ENCODE data around the gene PAQR4. TPM values are rescaled to one million over a fixed set of nuclear protein-coding genes. Genes with fewer than 3 reads are reported as not detected.
"Not testable (repeated sequence)": the region's sequence is repeated elsewhere in the genome, so short reads cannot be mapped to it uniquely, and the experiment has no call there.

PAQR4 gene
- total RNA-seq, 2 donors from 2014 or later, result 30.5 to 32.0 TPM

DNA sequence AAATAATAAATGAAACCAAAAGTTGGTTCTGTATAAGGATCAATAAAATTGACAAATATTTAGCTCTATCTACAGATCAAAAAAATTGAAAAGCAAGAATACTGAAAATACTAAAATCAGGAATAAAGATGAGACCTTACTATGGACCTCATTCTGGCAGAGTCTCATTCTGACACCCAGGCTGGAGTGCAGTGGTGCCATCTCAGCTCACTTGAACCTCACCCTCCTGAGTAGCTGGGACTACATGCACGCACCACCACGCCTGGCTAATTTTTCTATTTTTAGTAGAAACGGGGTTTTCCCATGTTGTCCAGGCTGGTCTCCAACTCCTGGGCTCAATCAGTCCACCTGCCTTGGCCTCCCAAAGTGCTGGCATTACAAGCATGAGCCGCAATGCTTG is 27.1 kb upstream of the PAQR4 start:
- Mint-ChIP-seq H3K36me3 (ENCODE audit: low read depth) (peaks cover 53% of the 10 kb centered on the region), H3K27ac (no peak overlapping the region), H3K4me1 (no peaks in the 10 kb centered on the region), H3K4me3 (no peak overlapping the region), H3K9me3 (peaks cover 7% of the 10 kb centered on the region), H3K27me3 (ENCODE audit: insufficient read depth) (no peaks in the 10 kb centered on the region)
- Histone ChIP-seq H3K36me3 (ENCODE audit: control insufficient read depth, insufficient read depth, low read length) (peaks cover 36% of the 10 kb centered on the region), H3K4me3 (ENCODE audit: low read length) (no peak overlapping the region), H3K27ac (ENCODE audit: low read depth, low read length) (no peak overlapping the region), H3K9me3 (ENCODE audit: control insufficient read depth, low read length) (no peaks in the 10 kb centered on the region), H3K9ac (ENCODE audit: extremely low read depth, low read length, poor library complexity, severe bottlenecking) (no peak overlapping the region), H3K4me1 (ENCODE audit: control insufficient read depth, insufficient read depth, low read length) (no peaks in the 10 kb centered on the region), H3K27me3 (ENCODE audit: control insufficient read depth, insufficient read depth, low read length, poor library complexity, severe bottlenecking) (no peaks in the 10 kb centered on the region)
- 94 to 96% methylated on average over 4 of the region's 4 CpGs for WGBS, 2 experiments (ENCODE audit: insufficient coverage in 1 of 2, insufficient read length in 1 of 2)
- TF ChIP-seq, protein P1, sequence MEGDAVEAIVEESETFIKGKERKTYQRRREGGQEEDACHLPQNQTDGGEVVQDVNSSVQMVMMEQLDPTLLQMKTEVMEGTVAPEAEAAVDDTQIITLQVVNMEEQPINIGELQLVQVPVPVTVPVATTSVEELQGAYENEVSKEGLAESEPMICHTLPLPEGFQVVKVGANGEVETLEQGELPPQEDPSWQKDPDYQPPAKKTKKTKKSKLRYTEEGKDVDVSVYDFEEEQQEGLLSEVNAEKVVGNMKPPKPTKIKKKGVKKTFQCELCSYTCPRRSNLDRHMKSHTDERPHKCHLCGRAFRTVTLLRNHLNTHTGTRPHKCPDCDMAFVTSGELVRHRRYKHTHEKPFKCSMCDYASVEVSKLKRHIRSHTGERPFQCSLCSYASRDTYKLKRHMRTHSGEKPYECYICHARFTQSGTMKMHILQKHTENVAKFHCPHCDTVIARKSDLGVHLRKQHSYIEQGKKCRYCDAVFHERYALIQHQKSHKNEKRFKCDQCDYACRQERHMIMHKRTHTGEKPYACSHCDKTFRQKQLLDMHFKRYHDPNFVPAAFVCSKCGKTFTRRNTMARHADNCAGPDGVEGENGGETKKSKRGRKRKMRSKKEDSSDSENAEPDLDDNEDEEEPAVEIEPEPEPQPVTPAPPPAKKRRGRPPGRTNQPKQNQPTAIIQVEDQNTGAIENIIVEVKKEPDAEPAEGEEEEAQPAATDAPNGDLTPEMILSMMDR (conservative IDR thresholded peaks at IDR 0.05), result no peak
- no peak for DNase-seq

GRCh38 chr16:2943716-2944115 is 25.4 kb upstream of the PAQR4 start:
- H3K36me3 Mint-ChIP-seq (ENCODE audit: low read depth), result peaks cover 53% of the 10 kb centered on the region
- not testable (repeated sequence) for H3K4me1 ChIP-seq (ENCODE audit: control insufficient read depth, insufficient read depth, low read length); H3K27ac Mint-ChIP-seq; H3K9me3 Mint-ChIP-seq; H3K27me3 ChIP-seq (ENCODE audit: control insufficient read depth, insufficient read depth, low read length, poor library complexity, severe bottlenecking); H3K27me3 Mint-ChIP-seq (ENCODE audit: insufficient read depth); H3K9ac ChIP-seq (ENCODE audit: extremely low read depth, low read length, poor library complexity, severe bottlenecking); H3K4me3 Mint-ChIP-seq; DNase-seq; H3K4me1 Mint-ChIP-seq; H3K27ac ChIP-seq (ENCODE audit: low read depth, low read length); H3K4me3 ChIP-seq (ENCODE audit: low read length); H3K9me3 ChIP-seq (ENCODE audit: control insufficient read depth, low read length)
- H3K36me3 ChIP-seq (ENCODE audit: control insufficient read depth, insufficient read depth, low read length), result peaks cover 37% of the 10 kb centered on the region
- 84 to 86% methylated on average over 10 to 12 of the region's 12 CpGs for WGBS, 2 experiments (ENCODE audit: insufficient coverage in 1 of 2, insufficient read length in 1 of 2)

DNA sequence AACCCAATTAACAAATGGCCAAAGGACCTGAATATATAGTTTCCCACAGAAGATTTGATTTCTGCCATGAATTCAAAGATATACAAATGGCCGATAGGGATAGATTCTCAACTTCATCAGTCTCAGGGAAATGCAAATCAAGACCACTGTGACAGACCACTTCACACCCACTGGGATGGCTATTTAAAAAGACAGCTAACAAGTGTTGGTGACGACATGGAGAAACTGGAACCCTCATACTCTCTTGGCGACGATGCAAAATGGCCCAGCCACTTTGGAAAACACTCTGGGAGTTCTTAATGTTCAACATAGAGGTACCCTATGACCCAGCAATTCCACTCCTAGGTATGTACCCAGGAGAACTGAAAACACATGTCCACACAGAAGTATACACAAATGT is 22.5 kb upstream of the PAQR4 start:
- Mint-ChIP-seq H3K27ac (no peak overlapping the region), H3K9me3 (peaks cover 9% of the 10 kb centered on the region), H3K27me3 (ENCODE audit: insufficient read depth) (no peaks in the 10 kb centered on the region), H3K4me3 (no peak overlapping the region), H3K4me1 (no peaks in the 10 kb centered on the region), H3K36me3 (ENCODE audit: low read depth) (peaks cover 32% of the 10 kb centered on the region)
- Histone ChIP-seq H3K4me3 (ENCODE audit: low read length) (no peak overlapping the region), H3K27ac (ENCODE audit: low read depth, low read length) (no peak overlapping the region), H3K36me3 (ENCODE audit: control insufficient read depth, insufficient read depth, low read length) (peaks cover 8% of the 10 kb centered on the region), H3K4me1 (ENCODE audit: control insufficient read depth, insufficient read depth, low read length) (no peaks in the 10 kb centered on the region), H3K9ac (ENCODE audit: extremely low read depth, low read length, poor library complexity, severe bottlenecking) (no peak overlapping the region), H3K27me3 (ENCODE audit: control insufficient read depth, insufficient read depth, low read length, poor library complexity, severe bottlenecking) (no peaks in the 10 kb centered on the region), H3K9me3 (ENCODE audit: control insufficient read depth, low read length) (no peaks in the 10 kb centered on the region)
- no peak for DNase-seq
- WGBS, 2 experiments (ENCODE audit: insufficient coverage in 1 of 2, insufficient read length in 1 of 2), result 91 to 92% methylated on average over 4 of the region's 4 CpGs
- TF ChIP-seq, protein P1 (conservative IDR thresholded peaks at IDR 0.05), result no peak

All from endodermal cell (in vitro differentiated cells).